H1 (cell line): ENCODE results near the gene ARHGEF11. TPM values are rescaled to one million over a fixed set of nuclear protein-coding genes. Genes with fewer than 3 reads are reported as not detected.

ENCODE experiments used
- CBX8 ChIP-seq: fragments of 300-800, 300-1000 bp; sonication (generic); IDR thresholded peaks from 2 replicates; pipeline ENCODE4 v1.7.1; 2016; ENCODE audit warnings: low read depth, low read length, borderline replicate concordance
- CHD2 ChIP-seq: IDR thresholded peaks from 2 replicates; pipeline ENCODE4 v1.6.1; 2012; ENCODE audit warnings: low read length, improper control_type of control experiment
- E2F6 ChIP-seq: IDR thresholded peaks from 2 replicates; pipeline ENCODE4 v1.6.1; 2012; ENCODE audit warnings: inconsistent platforms
- EP300 ChIP-seq, 2 experiments: IDR thresholded peaks; 1 replicate in 1 of 2; 2 replicates in 1 of 2; pipeline ENCODE4 v1.6.1; 2011 to 2012; ENCODE audit warnings: low read depth in 2 of 2, low read length in 2 of 2, mild to moderate bottlenecking in 2 of 2, borderline replicate concordance in 1 of 2, inconsistent platforms in 1 of 2, moderate library complexity in 1 of 2
- HDAC6 ChIP-seq: IDR thresholded peaks from one replicate; pipeline ENCODE4 v1.7.1; 2012; ENCODE audit warnings: low read depth, mild to moderate bottlenecking, inconsistent platforms, low read length, moderate library complexity
- SAP30 ChIP-seq: fragments of 300-600 bp; sonication (generic); IDR thresholded peaks from 2 replicates; pipeline ENCODE4 v1.7.1; 2012; ENCODE audit warnings: low read length, moderate library complexity, mild to moderate bottlenecking, inconsistent platforms; ENCODE audit not compliant: insufficient read depth, insufficient replicate concordance
- SIRT6 ChIP-seq: IDR thresholded peaks from one replicate; pipeline ENCODE4 v1.7.1; 2012; ENCODE audit warnings: low read length, inconsistent platforms
- SP1 ChIP-seq: IDR thresholded peaks from 2 replicates; pipeline ENCODE4 v1.6.1; 2011; ENCODE audit warnings: low read depth, low read length
- TBP ChIP-seq: IDR thresholded peaks from 2 replicates; pipeline ENCODE4 v1.6.1; 2011; ENCODE audit warnings: low read depth, low read length, improper control_type of control experiment
- ZNF274 ChIP-seq: IDR thresholded peaks from 2 replicates; pipeline ENCODE4 v1.7.0; 2012; ENCODE audit warnings: low read length, borderline replicate concordance; ENCODE audit errors: extremely low read depth
- polyA plus RNA-seq, 7 experiments: library from polyadenylated mRNA; depleted of rRNA in 3 of 7; stranded (reverse) in 5 of 7; unstranded in 2 of 7; fragments of >200 nt in 5 of 7; fragments of 200-250 nt in 2 of 7; gene quantifications; 1 replicate in 5 of 7; 2 replicates in 1 of 7; 4 replicates in 1 of 7; pipeline versions ENCODE4 v1.2.1 to v1.2.3, GENCODE V29; 2011 to 2013; ENCODE audit warnings: missing spikeins in 2 of 7, mixed read lengths in 2 of 7
- total RNA-seq: library from RNA; stranded (reverse); fragmentation: NEBNext Ultra II Directional; extraction: Animal tissue kit (Norgen Biotek cat#: 25700); gene quantifications from 2 replicates; pipeline ENCODE4 v1.2.1, GENCODE V29; 2021

Gene ARHGEF11
- total and polyA plus RNA-seq, 2 of the 8 experiments (the other 6 are each of a cell fraction or from before 2014, with no cell fraction given), result 19.9 to 33.1 TPM

- TF ChIP-seq CHD2 (no peak), SAP30 (no peak), E2F6 (no peak), ZNF274 (no peak), SP1 (no peak), HDAC6 (no peak), TBP (no peak), SIRT6 (no peak), EP300 (IDR thresholded peaks at IDR 0.05; ENCODE audit: borderline replicate concordance in 1 of 2, low read depth in 2 of 2, low read length in 2 of 2) (no peak), CBX8 (no peak)
Observed at GRCh38 chr1:157088607-157089006, 43.1 kb upstream of the ARHGEF11 start (continued).
